ENCODE data around the gene REV1. TPM values are rescaled to one million over a fixed set of nuclear protein-coding genes. Genes with fewer than 3 reads are reported as not detected.
"Not testable (repeated sequence)": the region's sequence is repeated elsewhere in the genome, so short reads cannot be mapped to it uniquely, and the experiment has no call there.

REV1 gene
- total RNA-seq, 4 donors from 2014 or later, result 37.3 to 71.0 (median 48.5) TPM

GRCh38 chr2:99504844-99505584 is 15.2 kb upstream of the REV1 start:
- intact Hi-C loops (cut with DNase I; ENCODE audit: low total_unique reads), result no loop called here
- no peak for TF ChIP-seq CTCF (IDR thresholded peaks at IDR 0.05)
- no peak for TF ChIP-seq POLR2A (IDR thresholded peaks at IDR 0.05)
- 39 to 51% methylated on average over 4 of the region's 4 CpGs for WGBS, 2 donors
- DNase-seq (ENCODE audit: low spot score in 2 of 2), result no peak
- H3K4me3 ChIP-seq (ENCODE audit: low read depth, poor library complexity, severe bottlenecking), result no peak overlapping the region

GRCh38 chr2:99503662-99504416 is 14.0 kb upstream of the REV1 start:
- intact Hi-C loops (cut with DNase I; ENCODE audit: low total_unique reads); H3K4me3 ChIP-seq (ENCODE audit: low read depth, poor library complexity, severe bottlenecking); DNase-seq (ENCODE audit: low spot score in 2 of 2): not testable (repeated sequence)
- 57 to 71% methylated on average over 8 of the region's 8 CpGs for WGBS, 2 donors

- TF ChIP-seq POLR2A (IDR thresholded peaks at IDR 0.05), result no peak
- TF ChIP-seq CTCF (IDR thresholded peaks at IDR 0.05), result no peak
- intact Hi-C loops (cut with DNase I; ENCODE audit: low total_unique reads), result no loop called here
- H3K4me3 ChIP-seq (ENCODE audit: low read depth, poor library complexity, severe bottlenecking), result no peak overlapping the region
- DNase-seq (ENCODE audit: low spot score in 2 of 2), result no peak
- 94 to 96% methylated on average over 2 of the region's 2 CpGs for WGBS, 2 donors
These were observed 6.2 kb upstream of the REV1 start for GRCh38 chr2:99496021-99496420.

GRCh38 chr2:99495115-99495860 is 5.5 kb upstream of the REV1 start:
- no peak for TF ChIP-seq CTCF (IDR thresholded peaks at IDR 0.05)
- TF ChIP-seq POLR2A (IDR thresholded peaks at IDR 0.05), result no peak
- no peak overlapping the region for H3K4me3 ChIP-seq (ENCODE audit: low read depth, poor library complexity, severe bottlenecking)
- no peak for DNase-seq (ENCODE audit: low spot score in 2 of 2)
- intact Hi-C loops (cut with DNase I; ENCODE audit: low total_unique reads), result no loop called here
- WGBS, 2 donors, result 90 to 91% methylated on average over 4 of the region's 4 CpGs

GRCh38 chr2:99492721-99493120 is 2.9 kb upstream of the REV1 start:
- intact Hi-C loops (cut with DNase I; ENCODE audit: low total_unique reads), result no loop called here
- no peak for DNase-seq (ENCODE audit: low spot score in 2 of 2)
- no peak overlapping the region for H3K4me3 ChIP-seq (ENCODE audit: low read depth, poor library complexity, severe bottlenecking)
- TF ChIP-seq POLR2A (IDR thresholded peaks at IDR 0.05) (no peak), CTCF (IDR thresholded peaks at IDR 0.05) (no peak)
